DND-41 (cell line): ENCODE results near the gene RPS6KC1.

ENCODE experiments used
- CTCF ChIP-seq: IDR thresholded peaks from 2 replicates; pipeline ENCODE4 v1.5.1; 2012; ENCODE audit warnings: borderline replicate concordance, low read length, moderate library complexity, mild to moderate bottlenecking; ENCODE audit not compliant: poor library complexity, severe bottlenecking; ENCODE audit errors: extremely low read depth
- EZH2 ChIP-seq: IDR thresholded peaks from 3 replicates; pipeline ENCODE4 v1.6.1; 2012; ENCODE audit warnings: borderline replicate concordance, low read depth, mild to moderate bottlenecking, moderate library complexity, low read length, inconsistent platforms; ENCODE audit not compliant: severe bottlenecking

GRCh38 chr1:213201380-213202155 is 150.5 kb downstream of the RPS6KC1 start:
- no peak for TF ChIP-seq CTCF
- TF ChIP-seq EZH2: no peak
